DMS153 treated with DMSO at 0.1 percent for 48 hours (cell line): ENCODE data around the gene VWC2L.

Experiments
- DNase-seq: peaks from one replicate; lab custom pipeline; 2025; ENCODE audit not compliant: unreplicated experiment; lab: John Stamatoyannopoulos, UW

VWC2L gene

DNA sequence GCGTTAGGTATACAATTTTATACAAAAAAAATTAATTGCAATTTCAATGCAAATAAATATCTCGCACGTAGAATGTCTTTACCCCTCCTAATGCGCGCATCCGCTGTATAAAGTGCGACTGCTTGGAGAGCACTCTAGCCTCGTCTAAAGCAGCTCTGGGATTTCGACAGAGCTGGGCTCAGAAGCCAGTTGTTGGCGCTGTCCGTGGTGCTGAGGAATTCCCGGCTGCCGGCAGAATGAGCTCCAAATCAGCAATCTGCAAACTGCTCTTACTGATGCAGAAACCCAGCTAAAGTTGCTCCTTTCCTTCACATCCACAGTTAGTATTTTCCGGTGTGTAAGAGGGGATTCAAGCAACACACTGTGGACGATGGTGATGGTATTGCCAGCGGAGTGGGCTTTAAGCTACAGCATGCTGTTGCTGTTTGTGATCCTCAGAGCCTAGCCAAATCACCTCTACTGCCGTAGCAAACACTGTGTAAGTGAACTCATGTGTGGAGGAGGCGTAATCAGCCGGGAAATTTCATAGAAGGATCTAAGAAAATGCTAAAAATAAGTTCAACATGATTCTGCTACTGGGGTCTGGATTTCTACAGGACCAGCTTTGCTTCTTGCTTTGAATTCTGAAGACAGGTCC is at the start of gene VWC2L:
Gene VWC2L, plus strand, starts transcription at position 137 of the 637 bp plus-strand sequence. CDS start 3,140 bp downstream, outside the sequence.
- DNase-seq, result peak; percentile 75

DNA sequence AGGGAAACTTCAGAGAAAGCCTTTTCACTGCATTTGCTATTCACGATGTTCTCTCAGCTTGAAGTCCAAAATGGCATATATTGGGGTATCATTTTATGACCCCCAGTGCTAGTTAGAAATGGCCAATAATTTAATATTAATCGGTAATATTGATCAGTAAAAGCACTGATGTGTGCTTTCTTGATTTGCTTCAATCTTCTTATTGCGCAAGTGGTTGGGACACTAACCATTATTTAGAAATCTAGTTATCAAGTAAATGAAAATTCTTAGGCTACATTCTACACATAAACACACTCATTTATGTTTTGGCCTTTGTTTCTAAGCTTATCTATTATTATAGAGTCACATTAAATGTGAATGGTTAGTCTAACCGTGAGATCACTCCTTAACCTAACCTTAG is 49.7 kb upstream of the VWC2L start:
- DNase-seq, result no peak

DNA sequence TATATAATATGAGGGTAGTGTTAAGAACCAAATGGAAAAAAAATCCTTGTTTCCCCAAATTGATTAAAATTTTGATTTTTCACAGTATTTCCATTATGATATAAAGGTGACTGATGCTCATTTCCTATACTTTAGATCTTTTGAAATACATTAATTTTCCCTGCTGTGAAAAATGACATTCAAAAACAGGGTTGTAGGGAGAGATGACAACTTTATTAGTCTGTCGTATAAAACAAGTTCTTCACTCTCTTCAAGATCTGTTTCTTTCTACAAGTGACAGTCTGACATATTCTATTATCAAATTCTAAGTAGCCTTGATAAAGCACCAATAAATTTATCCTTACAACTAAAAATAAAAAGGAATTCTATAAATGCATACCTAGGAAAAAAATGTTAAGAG is 45.3 kb upstream of the VWC2L start:
- no peak for DNase-seq

DNA sequence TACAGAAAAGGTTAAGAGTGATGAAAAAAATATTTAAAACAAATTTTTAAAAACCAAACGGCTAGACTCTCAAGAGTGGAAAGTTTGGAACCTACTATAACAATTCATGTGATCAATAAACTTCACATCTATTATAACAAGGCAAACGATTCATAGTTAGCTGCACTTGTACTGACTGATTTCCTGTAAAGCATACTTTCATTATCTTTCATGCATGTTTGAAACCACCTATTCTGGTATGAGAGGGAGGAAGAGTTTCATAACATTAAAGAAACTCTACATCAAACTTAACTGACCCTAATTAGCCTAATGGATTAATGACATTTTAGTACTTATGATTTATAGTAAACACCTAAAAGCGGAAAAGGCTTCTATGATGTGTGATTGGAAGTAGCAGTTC is 43.7 kb upstream of the VWC2L start:
- no peak for DNase-seq

DNA sequence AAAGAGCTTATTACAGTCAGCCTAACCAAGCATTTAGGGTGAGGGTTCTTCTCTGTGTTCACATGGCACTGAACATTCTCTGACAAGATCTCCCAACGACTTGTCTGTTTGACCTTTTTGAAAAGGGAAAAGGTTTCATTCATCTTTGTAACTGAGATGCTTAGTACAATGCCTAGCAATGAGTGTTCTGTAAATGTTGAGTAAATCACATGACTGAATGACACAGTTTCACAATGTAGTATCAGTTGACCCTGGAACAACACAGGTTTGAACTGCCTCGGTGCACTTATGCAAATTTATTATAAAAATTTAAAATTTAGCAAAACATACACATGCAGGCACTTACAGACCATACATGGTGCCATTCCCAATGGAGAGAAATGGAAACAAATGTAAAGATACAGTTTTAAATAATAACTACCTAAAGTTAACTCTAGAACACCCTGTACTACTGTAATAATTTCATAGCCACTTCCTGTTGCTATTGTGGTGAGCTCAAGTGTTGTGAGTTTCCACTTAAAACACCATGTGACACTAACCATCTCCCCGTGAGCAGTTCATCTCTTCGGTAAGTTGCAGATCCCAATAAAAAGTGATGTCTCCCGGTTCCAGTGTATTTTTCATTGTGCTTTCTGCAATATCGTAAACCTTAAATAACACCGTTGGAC is 34.1 kb upstream of the VWC2L start:
- peak; percentile 23 for DNase-seq

DNA sequence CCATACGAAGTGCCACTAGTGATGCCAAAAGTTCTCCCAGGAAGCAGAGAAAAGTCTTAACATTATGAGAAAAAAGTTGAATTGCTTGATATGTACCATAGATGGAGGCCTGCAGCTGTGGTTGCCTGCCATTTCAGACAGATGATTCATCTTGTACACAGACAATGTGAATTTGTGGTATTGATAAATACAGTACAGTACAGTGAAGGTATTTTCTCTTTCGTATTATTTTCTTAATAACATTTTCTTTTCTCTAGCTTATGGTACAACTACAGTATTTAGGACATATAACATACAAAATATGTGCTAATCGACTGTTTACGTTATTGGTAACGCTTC is 33.6 kb upstream of the VWC2L start:
- DNase-seq, result no peak

DNA sequence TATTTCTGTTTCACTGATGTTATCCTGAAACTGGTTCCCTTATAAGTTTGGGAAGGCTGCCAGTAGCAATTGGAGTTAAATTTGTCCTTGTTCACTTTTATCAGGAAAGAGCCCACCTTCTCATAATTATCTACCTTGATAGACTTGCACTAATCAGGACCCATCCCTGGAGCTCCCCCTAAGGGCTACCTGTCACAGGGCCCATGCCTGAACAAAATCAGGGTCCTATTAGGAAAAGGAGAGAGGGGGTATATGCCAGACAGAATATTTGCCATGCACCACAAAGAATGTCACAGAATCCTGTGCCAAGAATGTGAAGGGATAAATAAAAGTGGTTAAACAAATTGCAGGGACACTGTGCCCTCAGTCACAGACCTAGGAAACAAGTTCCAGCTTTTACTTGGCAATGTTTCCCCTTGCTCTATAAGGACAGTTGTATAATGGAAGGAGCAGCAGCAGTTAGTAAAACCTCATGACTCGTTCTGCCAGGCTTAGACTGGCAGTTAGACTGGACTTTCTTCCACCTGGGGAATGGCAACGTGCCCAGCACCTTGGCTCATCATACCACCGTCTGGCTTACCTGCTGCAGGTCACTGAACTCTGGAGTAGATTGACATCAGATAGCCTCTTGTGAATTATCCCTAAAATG is 32.3 kb upstream of the VWC2L start:
- peak; percentile 20 for DNase-seq

DNA sequence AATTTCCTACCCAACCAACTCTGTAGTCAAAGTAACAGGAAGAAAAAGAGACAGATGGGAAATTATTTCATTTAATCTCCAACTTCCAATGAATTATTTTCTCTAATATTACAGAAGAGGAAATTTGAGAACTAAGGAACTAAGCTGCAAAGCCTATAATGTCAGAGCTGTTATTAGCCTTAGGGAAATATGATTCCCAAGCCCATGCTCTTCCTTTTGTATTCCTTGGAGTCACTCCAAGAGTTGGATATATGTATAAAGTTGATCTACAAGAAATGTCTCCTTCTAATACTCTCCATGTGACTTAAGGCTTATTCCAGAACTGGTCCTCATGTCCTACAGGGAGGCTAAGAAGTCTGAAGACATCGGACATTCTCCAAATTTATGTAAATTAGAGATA is 31.6 kb upstream of the VWC2L start:
- DNase-seq, result no peak

DNA sequence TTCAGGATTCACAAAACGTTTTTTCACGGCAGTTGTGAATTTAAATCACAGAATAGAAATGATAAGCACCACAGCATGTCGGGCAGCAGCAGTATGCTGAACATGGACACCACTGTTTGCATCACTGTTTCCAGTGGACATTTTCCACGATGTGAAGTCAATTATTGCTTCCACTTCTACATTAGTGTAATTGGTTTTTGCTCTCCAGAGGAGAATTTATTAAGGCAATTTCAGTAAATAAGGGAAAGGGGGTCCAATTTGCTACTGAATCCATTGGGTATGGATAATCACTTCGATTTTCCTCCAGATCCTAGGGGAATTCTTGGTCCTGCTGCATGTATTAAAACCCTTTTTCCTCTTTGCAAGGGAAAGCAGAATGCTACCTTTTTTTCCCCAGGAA is 30.2 kb upstream of the VWC2L start:
- DNase-seq, result no peak

DNA sequence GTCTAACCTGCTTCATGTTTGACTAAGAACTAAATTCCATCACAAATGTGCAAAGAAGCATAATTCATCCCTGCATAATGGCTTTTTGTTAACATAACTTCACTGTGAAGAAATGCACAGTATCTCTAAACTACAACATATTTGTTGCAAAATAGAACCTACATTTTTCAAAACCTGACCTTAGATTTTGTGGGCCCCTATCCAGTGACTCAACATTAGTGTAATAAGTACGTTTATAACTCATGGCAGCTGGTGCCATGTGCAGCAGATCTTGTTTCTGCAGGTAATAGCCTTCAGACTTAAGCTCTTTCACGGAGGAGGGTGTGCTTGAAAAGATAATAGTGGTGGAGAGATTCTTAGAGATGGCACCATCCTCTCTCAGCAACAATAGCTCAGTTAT is 28.6 kb upstream of the VWC2L start:
- no peak for DNase-seq

DNA sequence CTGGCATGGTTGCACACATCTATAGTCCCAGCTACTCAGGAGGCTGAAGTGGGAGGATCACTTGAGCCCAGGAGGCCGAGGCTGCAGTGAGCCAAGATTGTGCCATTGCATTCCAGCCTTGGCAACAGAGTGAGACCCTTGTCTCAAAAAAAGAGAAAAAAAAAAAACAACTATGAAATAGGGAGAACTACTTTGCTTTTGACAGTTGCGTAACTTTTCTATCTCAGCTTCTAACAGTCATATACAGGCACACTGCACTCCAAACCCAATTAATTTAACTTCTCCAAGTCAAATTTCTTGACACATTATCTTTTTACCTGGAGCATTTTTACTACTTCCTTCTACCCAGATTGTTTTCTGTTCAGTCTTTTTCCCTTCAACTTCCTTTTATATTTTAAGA is 24.1 kb upstream of the VWC2L start:
- DNase-seq, result no peak

DNA sequence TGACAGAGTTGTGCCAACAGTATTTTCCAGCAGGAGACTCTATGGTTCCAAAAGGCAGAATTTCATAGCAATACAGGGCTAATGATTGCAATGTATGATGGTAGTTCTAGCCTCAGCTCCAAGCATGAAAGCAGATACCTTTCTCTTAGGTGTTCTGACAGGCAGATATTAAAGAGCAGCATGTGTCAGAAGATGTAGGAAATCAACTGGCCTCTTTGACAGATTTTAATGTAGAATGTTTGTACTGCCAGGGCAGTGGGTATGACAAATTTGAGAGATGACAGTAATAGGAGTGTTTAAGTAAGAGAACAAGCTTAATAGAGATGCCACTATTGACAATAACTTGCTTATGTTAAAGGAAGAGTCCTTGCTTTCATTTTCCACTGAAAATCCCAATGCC is 21.5 kb upstream of the VWC2L start:
- no peak for DNase-seq

DNA sequence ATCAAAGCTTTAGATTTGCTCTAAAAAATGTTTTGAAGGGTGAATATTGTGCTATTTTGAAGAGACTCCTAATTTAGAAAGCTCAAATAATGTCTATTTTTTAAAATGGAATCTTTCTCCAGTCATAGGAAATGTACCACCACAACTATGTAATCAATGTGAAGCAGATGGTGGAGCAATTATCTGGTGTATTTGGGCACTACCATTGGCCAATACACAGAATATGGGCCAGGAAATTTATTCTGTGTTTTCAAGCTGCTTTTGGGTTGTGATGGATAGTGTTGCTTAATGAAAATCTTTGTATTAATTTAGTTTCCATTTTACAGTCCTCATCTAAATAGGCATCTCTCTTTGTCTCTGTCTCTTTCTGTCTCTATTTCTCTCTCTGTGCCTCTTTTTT is 17.1 kb upstream of the VWC2L start:
- DNase-seq, result no peak

DNA sequence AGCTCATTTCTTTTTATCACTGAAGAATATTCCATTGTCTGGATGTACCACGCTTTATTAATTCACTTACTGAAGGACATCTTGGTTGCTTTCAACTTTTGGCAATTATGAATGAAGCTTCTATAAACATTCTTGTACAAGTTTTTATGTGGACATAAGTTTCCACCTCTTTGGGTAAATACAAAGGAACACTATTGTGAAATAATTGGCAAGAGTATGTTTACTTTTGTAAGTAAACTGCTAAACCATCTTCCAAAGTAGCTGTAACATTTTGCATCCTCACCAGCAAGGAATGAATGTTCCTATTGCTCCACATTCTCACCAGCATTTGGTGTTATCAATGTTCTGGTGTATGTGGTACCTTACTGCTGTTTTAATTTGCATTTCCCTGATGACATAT is 15.8 kb upstream of the VWC2L start:
- DNase-seq, result no peak

DNA sequence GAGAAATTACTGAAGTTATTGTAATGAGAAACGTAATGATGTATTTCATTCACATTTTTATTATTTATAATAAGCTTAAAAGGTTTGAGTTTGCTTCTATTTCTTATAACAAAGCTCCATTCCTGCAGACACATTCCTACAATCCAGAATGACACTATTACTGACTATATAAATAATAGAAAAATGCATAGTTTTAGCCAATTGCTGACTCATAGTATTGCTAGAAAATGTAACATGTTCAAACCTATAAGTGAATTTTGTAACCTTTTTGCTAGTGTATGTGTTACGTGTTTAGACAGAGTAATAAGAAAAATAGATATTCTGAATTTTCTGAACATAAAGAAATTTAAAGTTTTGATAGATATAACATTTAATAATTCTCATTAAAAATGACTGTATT is 9.3 kb upstream of the VWC2L start:
- DNase-seq, result no peak

DNA sequence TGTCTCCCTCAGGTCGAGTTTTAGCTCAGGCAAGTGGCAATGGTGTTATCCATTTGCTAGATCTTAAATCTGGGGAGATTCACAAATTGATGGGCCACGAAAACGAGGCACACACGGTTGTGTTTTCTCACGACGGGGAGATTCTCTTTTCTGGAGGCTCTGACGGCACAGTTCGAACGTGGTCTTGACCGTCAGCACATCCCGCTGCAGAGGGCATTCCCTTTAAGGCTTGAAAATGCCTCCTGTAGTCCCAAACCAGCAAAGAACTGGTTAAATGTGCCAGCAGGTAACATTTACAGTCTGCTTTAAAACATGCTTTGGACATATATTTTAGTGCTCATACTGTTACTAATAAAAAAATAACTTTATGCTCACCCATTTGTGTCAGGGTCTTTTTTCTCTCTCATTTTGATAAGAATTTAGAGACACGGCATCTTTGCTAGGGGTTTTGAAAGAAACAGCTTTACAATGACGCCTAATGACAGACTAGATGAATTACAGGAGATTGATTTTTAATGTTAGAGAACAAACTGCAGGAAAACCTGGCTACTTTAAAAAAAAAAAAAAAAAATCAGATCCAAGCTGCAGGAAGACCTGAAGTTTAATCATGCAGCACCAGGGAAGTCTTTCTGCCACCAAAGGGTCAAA is 602 bp upstream of the VWC2L start:
- peak; percentile 74 for DNase-seq

DNA sequence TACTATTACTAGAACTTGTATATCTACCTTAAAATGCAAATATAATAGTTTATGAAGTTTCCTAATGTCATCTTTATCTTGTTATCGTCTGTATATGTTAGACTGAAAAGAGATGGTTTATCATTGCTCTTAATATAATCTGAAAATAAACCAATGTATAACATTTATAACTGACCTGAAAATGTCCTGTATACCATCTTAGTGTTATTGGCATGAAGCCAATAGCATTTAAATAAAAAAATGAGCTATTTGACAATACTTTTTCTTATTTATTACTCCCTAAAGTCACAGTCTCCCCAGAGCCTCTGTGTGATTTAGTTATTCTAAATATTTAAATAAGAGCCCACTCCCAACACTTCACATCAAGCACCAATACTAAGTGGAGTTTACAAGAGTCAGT is 1.8 kb downstream of the VWC2L start:
- DNase-seq, result no peak

DNA sequence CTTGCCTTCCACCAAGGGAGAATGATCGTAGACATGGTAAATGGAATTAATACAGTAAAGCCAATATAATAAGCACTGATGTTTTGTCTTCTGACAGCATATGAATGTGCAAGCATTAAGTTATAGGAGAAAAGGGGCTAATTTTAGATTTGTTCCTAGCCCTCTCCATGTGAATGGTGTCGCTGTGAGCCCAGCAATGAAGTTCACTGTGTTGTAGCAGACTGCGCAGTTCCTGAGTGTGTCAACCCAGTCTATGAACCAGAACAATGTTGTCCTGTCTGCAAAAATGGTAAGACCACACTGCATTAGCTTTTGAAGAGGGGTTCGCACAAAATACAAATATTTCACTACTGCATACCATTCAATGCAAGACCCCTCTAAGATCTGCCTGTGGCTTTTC is 25.6 kb downstream of the VWC2L start:
- DNase-seq, result no peak

DNA sequence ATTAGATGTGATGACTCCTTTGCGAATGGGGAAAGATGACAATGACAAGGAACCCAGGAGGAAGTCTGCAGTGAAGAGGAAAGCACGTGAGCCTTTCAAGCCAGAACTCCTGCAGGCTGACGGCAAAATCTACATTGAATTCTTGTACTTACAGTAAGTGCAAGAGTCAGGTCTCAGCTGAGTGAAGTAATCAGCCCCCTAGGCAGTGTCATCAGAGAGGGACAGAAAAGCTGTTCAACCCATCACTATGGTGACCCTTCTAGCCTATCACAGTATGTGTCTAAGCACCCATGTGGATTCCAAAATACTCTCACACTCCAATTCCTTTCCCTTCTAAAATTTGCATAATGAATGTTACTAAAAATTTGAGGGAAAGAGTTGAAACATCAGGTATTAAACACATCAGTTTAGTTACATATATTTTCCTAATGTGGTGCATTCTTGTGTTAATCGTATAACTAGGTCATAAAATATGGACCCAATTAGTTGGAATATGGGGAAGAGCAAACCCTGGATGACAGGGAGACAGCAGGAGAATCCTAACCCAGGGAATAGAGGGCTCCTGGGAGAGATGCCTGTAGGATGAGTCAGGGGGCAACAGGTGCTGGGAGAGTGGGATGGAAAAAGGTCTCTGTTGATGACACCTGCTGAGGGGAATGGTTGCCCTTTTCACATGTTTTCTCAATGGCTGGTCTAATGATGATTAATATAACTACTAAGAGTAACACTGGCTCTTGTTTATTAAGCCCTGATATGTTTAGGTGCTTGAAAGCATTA is 39.5 kb downstream of the VWC2L start:
- no peak for DNase-seq

DNA sequence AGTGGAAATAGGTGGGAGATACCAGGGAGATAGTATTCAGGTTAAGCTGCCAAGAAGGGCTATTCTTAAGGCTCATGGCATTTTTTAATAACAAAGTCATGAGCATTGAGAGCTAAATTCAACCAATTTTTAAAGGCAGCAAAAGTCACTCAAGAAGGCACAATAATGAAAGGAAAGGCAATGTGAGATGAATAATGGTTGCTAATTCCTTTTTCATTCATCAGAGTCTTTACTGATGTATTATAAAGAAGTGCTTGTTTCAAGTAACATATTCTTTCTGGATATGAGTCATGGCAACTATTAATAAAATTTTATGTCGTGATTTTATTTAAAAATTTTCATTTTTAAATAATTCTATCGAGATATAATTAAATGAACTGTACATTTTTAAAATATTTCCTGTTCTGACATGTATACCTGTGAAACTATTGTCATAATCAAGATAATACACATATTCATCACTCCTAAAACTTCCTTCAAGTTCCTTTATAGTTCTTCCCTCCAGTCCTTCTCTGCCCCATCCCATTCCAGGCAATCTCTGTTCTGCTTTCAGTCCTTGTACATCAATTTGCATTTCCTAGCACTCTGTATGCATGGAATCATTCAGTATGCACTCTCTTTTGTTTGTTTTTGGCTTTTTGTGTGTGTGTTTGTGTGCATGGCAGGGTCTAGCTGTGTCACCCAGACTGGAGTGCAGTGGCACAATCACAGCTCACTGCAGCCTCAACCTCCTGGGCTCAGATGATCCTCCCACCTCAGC is 40.8 kb downstream of the VWC2L start:
- no peak for DNase-seq
